Activated naive CD8-positive, alpha-beta T cell treated with anti-CD3 and anti-CD28 coated beads, Interleukin-2, amount 50 U/mL, for 24 hours (primary cell): ENCODE data around the gene ZSWIM8.

ENCODE experiments used
- ATAC-seq: fragments of 150-1000 bp; cut with Tn5 transposase; one replicate; pipeline ENCODE4 v1.10.0; 2021
- DNase-seq: peaks from one replicate; pipeline ENCODE4 v3.0.0; 2021
- H3K27ac Mint-ChIP-seq: one replicate; pipeline ENCODE4 v1.8.0; 2021; ENCODE audit warnings: mild to moderate bottlenecking, mixed read lengths
- H3K27me3 Mint-ChIP-seq: one replicate; pipeline ENCODE4 v1.8.0; 2021; ENCODE audit warnings: mixed read lengths
- H3K36me3 Mint-ChIP-seq: one replicate; pipeline ENCODE4 v1.8.0; 2021; ENCODE audit warnings: low read depth, mixed read lengths
- H3K4me1 Mint-ChIP-seq: one replicate; pipeline ENCODE4 v1.8.0; 2021; ENCODE audit warnings: mixed read lengths
- H3K4me3 Mint-ChIP-seq: one replicate; pipeline ENCODE4 v1.8.0; 2021; ENCODE audit warnings: mild to moderate bottlenecking, moderate library complexity, mixed read lengths
- H3K9me3 Mint-ChIP-seq: one replicate; pipeline ENCODE4 v1.8.0; 2021; ENCODE audit warnings: mixed read lengths

The ZSWIM8 gene

DNA sequence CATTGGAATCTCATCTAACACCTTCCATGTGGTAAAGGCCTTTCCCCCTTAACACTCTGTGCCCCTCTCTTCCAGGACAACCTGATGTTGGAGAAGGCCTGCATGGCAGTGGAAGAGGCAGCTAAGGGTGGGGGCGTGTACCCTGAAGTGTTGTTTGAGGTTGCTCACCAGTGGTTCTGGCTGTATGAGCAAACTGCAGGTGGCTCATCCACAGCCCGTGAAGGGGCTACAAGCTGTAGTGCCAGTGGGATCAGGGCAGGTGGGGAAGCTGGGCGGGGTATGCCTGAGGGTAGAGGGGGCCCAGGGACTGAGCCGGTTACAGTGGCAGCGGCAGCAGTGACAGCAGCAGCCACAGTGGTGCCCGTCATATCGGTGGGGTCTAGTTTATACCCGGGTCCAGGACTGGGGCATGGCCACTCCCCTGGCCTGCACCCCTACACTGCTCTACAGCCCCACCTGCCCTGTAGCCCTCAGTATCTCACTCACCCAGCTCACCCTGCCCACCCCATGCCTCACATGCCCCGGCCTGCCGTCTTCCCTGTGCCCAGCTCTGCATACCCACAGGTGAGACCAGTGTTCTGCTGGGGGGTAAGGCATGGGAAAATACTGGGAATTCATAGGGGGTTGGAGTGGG lies 13.6 kb downstream of the ZSWIM8 start:
- H3K4me1 Mint-ChIP-seq = peaks cover 6% of the 10 kb centered on the region
- peak; percentile 18 for ATAC-seq
- H3K27ac Mint-ChIP-seq = no peak overlapping the region
- H3K4me3 Mint-ChIP-seq = no peak overlapping the region
- H3K36me3 Mint-ChIP-seq = peaks cover 40% of the 10 kb centered on the region
- H3K9me3 Mint-ChIP-seq = no peaks in the 10 kb centered on the region
- no peaks in the 10 kb centered on the region for H3K27me3 Mint-ChIP-seq
- DNase-seq = no peak

DNA sequence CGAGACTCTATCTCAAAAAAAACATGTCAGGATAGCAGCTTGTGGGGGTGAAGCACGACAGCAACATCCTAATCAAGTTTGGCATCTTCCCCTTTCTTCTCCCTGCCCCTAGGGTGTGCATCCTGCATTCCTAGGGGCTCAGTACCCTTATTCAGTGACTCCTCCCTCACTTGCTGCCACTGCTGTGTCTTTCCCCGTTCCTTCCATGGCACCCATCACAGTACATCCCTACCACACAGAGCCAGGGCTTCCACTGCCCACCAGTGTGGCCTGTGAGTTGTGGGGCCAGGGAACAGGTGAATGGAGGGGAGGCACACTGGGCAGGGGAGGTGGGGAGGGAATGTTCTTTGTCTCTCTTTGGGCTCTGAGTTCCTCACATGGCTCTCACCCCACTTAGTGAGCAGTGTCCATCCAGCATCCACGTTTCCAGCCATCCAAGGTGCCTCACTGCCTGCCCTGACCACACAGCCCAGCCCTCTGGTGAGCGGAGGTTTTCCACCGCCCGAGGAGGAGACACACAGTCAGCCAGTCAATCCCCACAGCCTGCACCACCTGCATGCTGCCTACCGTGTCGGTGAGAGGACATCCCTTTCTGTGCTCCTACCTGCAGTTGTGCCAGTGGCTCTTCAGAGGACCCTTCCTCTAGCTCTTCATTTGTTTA lies 14.6 kb downstream of the ZSWIM8 start:
- Mint-ChIP-seq H3K4me3 (no peak overlapping the region), H3K27me3 (no peaks in the 10 kb centered on the region), H3K27ac (no peak overlapping the region), H3K4me1 (peaks cover 10% of the 10 kb centered on the region), H3K36me3 (peaks cover 38% of the 10 kb centered on the region), H3K9me3 (no peaks in the 10 kb centered on the region)
- DNase-seq (no peak), ATAC-seq (no peak)

DNA sequence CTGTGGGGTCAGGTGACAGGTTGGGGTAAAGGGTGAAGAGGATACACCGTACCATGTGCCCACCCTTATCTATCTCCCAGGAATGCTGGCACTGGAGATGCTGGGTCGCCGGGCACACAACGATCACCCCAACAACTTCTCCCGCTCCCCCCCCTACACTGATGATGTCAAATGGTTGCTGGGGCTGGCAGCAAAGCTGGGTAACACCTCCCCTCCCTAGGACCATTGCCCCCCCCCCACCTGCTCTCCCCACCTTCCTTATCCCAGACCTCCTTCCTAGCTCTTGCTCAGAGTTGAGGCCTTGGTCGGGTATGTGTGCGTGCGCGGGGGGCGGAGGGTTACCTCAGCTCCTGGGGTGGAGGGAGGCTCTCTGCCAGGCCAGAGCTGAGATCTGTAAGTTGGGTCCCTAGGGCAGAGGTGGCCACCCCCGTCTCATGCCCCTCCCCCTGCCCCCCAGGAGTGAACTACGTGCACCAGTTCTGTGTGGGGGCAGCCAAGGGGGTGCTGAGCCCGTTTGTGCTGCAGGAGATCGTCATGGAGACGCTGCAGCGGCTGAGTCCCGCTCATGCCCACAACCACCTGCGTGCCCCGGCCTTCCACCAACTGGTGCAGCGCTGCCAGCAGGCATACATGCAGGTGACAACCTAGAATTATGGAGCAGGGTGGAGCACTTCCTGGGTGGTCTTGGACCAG lies 15.3 kb downstream of the ZSWIM8 start:
- peaks cover 41% of the 10 kb centered on the region for H3K36me3 Mint-ChIP-seq
- H3K4me3 Mint-ChIP-seq = no peak overlapping the region
- H3K27me3 Mint-ChIP-seq = no peaks in the 10 kb centered on the region
- ATAC-seq = no peak
- DNase-seq = no peak
- no peak overlapping the region for H3K27ac Mint-ChIP-seq
- no peaks in the 10 kb centered on the region for H3K9me3 Mint-ChIP-seq
- peaks cover 10% of the 10 kb centered on the region for H3K4me1 Mint-ChIP-seq

GRCh38 chr10:73801253-73801590 lies 15.8 kb downstream of the ZSWIM8 start:
- DNase-seq = no peak
- Mint-ChIP-seq H3K27me3 (no peaks in the 10 kb centered on the region), H3K36me3 (peaks cover 46% of the 10 kb centered on the region), H3K27ac (no peak overlapping the region), H3K9me3 (no peaks in the 10 kb centered on the region), H3K4me3 (no peak overlapping the region), H3K4me1 (peaks cover 12% of the 10 kb centered on the region)
- no peak for ATAC-seq

GRCh38 chr10:73802276-73802991 lies 17.0 kb downstream of the ZSWIM8 start:
- peaks cover 20% of the 10 kb centered on the region for H3K4me1 Mint-ChIP-seq
- DNase-seq = no peak
- no peak overlapping the region for H3K27ac Mint-ChIP-seq
- H3K36me3 Mint-ChIP-seq = peaks cover 51% of the 10 kb centered on the region
- H3K9me3 Mint-ChIP-seq = no peaks in the 10 kb centered on the region
- H3K4me3 Mint-ChIP-seq = no peak overlapping the region
- H3K27me3 Mint-ChIP-seq = no peaks in the 10 kb centered on the region
- no peak for ATAC-seq

DNA sequence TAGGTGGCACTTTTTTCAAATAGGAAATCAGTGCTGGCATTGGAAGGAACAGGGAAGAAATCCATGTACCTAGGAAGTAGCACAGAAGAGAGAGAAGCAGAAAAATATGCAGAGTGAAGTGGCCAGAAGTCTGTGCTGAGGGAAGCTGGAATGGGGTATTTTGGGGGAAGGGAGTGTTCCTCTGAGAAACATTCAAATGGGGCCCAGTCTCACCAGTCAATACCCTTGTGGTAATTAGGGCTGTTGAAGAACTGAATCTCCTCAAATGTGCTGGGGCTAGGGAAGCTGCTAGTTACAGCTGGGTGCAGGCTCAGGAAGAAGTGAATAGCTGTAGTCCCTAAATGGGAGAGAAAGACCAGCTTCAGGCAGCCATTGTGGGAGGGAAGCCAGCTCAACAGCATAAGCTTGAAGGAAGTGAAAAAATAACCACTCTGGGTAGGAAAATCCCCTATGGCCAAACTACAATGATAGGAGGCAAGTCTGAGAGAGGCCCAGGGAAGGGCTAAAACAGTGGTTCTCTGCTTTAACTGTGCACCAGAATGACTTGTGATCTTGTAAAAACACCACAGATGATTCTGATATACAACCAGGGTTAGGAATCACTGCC lies 18.4 kb downstream of the ZSWIM8 start:
- Mint-ChIP-seq H3K36me3 (peaks cover 53% of the 10 kb centered on the region), H3K4me3 (no peak overlapping the region), H3K4me1 (peaks cover 26% of the 10 kb centered on the region), H3K9me3 (no peaks in the 10 kb centered on the region), H3K27ac (peak overlapping the region; percentile 76), H3K27me3 (no peaks in the 10 kb centered on the region)
- ATAC-seq (peak; percentile 47), DNase-seq (no peak)

GRCh38 chr10:73806176-73806950 lies 21.0 kb downstream of the ZSWIM8 start:
- no peaks in the 10 kb centered on the region for H3K27me3 Mint-ChIP-seq
- H3K27ac Mint-ChIP-seq = no peak overlapping the region
- no peaks in the 10 kb centered on the region for H3K9me3 Mint-ChIP-seq
- H3K4me1 Mint-ChIP-seq = peaks cover 44% of the 10 kb centered on the region
- DNase-seq = no peak
- peaks cover 60% of the 10 kb centered on the region for H3K36me3 Mint-ChIP-seq
- H3K4me3 Mint-ChIP-seq = no peak overlapping the region
- no peak for ATAC-seq

GRCh38 chr10:73807471-73807870 lies 22.1 kb downstream of the ZSWIM8 start:
- H3K27ac Mint-ChIP-seq = no peak overlapping the region
- H3K4me1 Mint-ChIP-seq = peaks cover 44% of the 10 kb centered on the region
- ATAC-seq (no peak), DNase-seq (no peak)
- no peaks in the 10 kb centered on the region for H3K27me3 Mint-ChIP-seq
- H3K4me3 Mint-ChIP-seq = peak overlapping the region; percentile 2
- H3K9me3 Mint-ChIP-seq = no peaks in the 10 kb centered on the region
- peaks cover 56% of the 10 kb centered on the region for H3K36me3 Mint-ChIP-seq

DNA sequence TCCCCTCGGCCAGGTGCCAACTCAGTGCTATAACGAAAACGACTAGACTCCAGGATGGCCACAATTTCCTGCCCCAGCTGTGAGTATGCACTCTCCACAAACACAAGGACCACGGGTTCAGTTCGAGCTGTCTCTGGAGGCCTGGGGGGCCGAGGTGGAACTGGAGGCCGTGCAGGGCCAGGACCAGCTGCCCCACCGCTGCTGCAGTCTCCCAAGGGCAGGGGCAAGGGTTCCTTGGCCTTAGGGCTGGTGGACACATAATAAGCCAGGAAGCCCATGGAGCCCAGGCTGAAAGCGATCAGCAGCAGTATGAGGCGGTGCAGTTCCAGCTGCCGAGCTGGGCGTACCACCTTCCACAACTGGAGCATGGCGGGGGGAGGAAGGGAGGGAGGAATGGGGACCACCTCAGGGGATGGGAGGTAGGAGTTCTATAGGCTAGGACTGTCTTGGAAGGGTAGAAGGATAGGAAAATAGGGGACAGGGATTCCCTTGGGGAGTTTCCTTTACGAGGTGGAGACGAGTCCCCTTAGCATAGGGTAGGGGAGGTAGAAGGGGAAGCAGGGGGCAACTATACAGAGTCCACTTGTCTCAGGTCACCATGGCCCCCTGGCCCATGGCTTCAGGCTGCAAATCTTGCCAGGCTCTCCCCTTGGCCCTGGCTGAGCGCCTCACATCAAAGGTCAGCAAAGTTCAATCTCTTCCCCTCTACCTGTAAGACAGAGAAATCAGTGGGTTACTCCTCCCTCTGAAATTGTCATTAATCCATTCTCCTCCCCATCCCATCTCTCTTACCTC lies 22.8 kb downstream of the ZSWIM8 start:
- ATAC-seq = no peak
- Mint-ChIP-seq H3K4me1 (peaks cover 44% of the 10 kb centered on the region), H3K4me3 (no peak overlapping the region), H3K36me3 (peaks cover 49% of the 10 kb centered on the region), H3K27ac (peak overlapping the region; percentile 91), H3K27me3 (no peaks in the 10 kb centered on the region), H3K9me3 (no peaks in the 10 kb centered on the region)
- DNase-seq = no peak

- no peaks in the 10 kb centered on the region for H3K27me3 Mint-ChIP-seq
- ATAC-seq = no peak
Observed at GRCh38 chr10:73809061-73809818, 23.8 kb downstream of the ZSWIM8 start.

GRCh38 chr10:73810358-73810734 lies 24.9 kb downstream of the ZSWIM8 start:
- peaks cover 40% of the 10 kb centered on the region for H3K36me3 Mint-ChIP-seq
- H3K27me3 Mint-ChIP-seq = no peaks in the 10 kb centered on the region
- H3K9me3 Mint-ChIP-seq = no peaks in the 10 kb centered on the region
- peaks cover 34% of the 10 kb centered on the region for H3K4me1 Mint-ChIP-seq
- peak overlapping the region; percentile 88 for H3K4me3 Mint-ChIP-seq
- no peak for DNase-seq
- no peak for ATAC-seq
- peak overlapping the region; percentile 91 for H3K27ac Mint-ChIP-seq

More at GRCh38 chr10:73809061-73809818, 23.8 kb downstream of the ZSWIM8 start:
- Mint-ChIP-seq H3K27ac (peak overlapping the region; percentile 91), H3K36me3 (peaks cover 41% of the 10 kb centered on the region), H3K4me3 (peak overlapping the region; percentile 88), H3K4me1 (peaks cover 35% of the 10 kb centered on the region), H3K9me3 (no peaks in the 10 kb centered on the region)
- no peak for DNase-seq

- peak overlapping the region; percentile 91 for H3K27ac Mint-ChIP-seq
- H3K36me3 Mint-ChIP-seq = peaks cover 35% of the 10 kb centered on the region
- H3K9me3 Mint-ChIP-seq = no peaks in the 10 kb centered on the region
- DNase-seq = peak; percentile 56
- H3K4me3 Mint-ChIP-seq = peak overlapping the region; percentile 88
- ATAC-seq = peak; percentile 29
- H3K27me3 Mint-ChIP-seq = no peaks in the 10 kb centered on the region
- H3K4me1 Mint-ChIP-seq = peaks cover 32% of the 10 kb centered on the region
Observed at GRCh38 chr10:73810735-73811465, 25.5 kb downstream of the ZSWIM8 start.
